Measurements from ENCODE around the gene NTMT1. TPM values are rescaled to one million over a fixed set of nuclear protein-coding genes. Genes with fewer than 3 reads are reported as not detected.

NTMT1 gene
- total and polyA plus RNA-seq, 4 donors, result 14.3 to 54.7 (median 33.2) TPM

GRCh38 chr9:129626625-129627284 is 792 bp downstream of the NTMT1 start:
- peak; percentile 16 for ATAC-seq (ENCODE audit: insufficient read depth, low FRiP score)
- H3K27me3 ChIP-seq (ENCODE audit: control insufficient read depth in 3 of 3, insufficient read depth in 3 of 3, low read length in 2 of 3), result no peaks in the 10 kb centered on the region
- peaks cover 0 to 26% (median 12%) of the 10 kb centered on the region in 5 donors for H3K4me1 ChIP-seq (ENCODE audit: control insufficient read depth in 5 of 5, insufficient read depth in 5 of 5, low read length in 5 of 5)
- no peak for DNase-seq
- peak overlapping the region; percentile 2 to 58 for H3K9ac ChIP-seq (ENCODE audit: insufficient read depth in 1 of 2, low read length in 2 of 2)
- peaks cover 0 to 6% (median 1%) of the 10 kb centered on the region in 4 donors for H3K36me3 ChIP-seq (ENCODE audit: control insufficient read depth in 4 of 4, insufficient read depth in 4 of 4, low read length in 4 of 4)
- H3K9me3 ChIP-seq (ENCODE audit: control insufficient read depth in 4 of 4, insufficient read depth in 3 of 4, low read length in 3 of 4), result no peaks in the 10 kb centered on the region
- WGBS, 2 donors, result 2 to 5% methylated on average over 20 of the region's 20 CpGs
- H3K27ac ChIP-seq (ENCODE audit: low read depth in 1 of 2, low read length in 1 of 2), result peak overlapping the region; percentile 90 to 94
- TF ChIP-seq, protein P1, sequence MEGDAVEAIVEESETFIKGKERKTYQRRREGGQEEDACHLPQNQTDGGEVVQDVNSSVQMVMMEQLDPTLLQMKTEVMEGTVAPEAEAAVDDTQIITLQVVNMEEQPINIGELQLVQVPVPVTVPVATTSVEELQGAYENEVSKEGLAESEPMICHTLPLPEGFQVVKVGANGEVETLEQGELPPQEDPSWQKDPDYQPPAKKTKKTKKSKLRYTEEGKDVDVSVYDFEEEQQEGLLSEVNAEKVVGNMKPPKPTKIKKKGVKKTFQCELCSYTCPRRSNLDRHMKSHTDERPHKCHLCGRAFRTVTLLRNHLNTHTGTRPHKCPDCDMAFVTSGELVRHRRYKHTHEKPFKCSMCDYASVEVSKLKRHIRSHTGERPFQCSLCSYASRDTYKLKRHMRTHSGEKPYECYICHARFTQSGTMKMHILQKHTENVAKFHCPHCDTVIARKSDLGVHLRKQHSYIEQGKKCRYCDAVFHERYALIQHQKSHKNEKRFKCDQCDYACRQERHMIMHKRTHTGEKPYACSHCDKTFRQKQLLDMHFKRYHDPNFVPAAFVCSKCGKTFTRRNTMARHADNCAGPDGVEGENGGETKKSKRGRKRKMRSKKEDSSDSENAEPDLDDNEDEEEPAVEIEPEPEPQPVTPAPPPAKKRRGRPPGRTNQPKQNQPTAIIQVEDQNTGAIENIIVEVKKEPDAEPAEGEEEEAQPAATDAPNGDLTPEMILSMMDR (IDR thresholded peaks at IDR 0.05; ENCODE audit: control extremely low read depth, extremely low read depth), result no peak
- peak overlapping the region; percentile 63 for H3K4me3 ChIP-seq

DNA sequence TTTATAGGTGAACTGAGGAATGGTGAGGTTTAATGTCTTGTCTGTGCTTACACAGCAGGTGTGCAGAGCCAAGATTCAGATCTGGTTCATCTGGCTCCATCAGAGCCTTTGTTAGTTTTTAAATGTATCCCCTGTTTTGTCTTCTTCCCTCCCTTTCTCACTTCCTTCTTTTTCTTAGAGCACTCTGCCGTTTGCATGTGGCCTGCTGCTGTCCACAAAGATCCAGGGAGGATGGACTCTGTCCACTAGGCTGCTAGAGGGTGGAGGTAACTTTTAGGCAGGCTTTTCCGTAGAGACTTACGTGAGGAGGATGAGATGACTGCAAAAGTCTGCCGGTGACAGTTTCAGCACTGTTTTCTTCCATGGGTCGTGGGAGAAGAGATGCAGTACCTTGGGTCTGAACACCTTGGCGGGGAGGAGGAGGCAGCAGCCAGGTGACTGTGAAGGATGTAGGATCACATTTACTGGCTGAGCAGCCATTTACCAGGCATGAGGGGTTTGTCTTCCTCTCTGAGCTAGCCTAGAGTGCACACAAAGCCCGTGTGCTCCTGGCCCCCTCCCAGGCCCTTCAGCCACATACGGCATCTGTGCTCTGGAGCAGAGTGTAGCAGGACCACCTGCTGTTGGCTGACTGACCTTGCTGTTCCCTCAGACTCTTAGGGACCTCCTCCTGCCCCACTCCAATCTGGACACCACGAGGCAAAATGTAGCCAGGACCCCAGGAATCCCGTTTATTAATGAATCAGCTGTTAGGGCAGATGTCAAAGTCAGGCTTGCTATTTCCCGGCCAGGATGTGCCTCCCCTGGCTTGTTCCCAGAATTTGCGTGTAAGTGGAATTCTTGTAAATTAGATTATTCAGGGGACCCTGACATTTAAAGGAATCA is 1.8 kb downstream of the NTMT1 start:
- ATAC-seq (ENCODE audit: insufficient read depth, low FRiP score), result no peak
- 61 to 68% methylated on average over 12 of the region's 12 CpGs for WGBS, 2 donors
- Histone ChIP-seq H3K9me3 (ENCODE audit: control insufficient read depth in 4 of 4, insufficient read depth in 3 of 4, low read length in 3 of 4) (no peaks in the 10 kb centered on the region), H3K27me3 (ENCODE audit: control insufficient read depth in 3 of 3, insufficient read depth in 3 of 3, low read length in 2 of 3) (no peaks in the 10 kb centered on the region), H3K36me3 (ENCODE audit: control insufficient read depth in 4 of 4, insufficient read depth in 4 of 4, low read length in 4 of 4) (peaks cover 0 to 11% (median 1%) of the 10 kb centered on the region in 4 donors), H3K27ac (ENCODE audit: low read depth in 1 of 2, low read length in 1 of 2) (no peak overlapping the region), H3K9ac (ENCODE audit: insufficient read depth in 1 of 2, low read length in 2 of 2) (no peak overlapping the region), H3K4me3 (no peak overlapping the region), H3K4me1 (ENCODE audit: control insufficient read depth in 5 of 5, insufficient read depth in 5 of 5, low read length in 5 of 5) (peaks cover 0 to 26% (median 12%) of the 10 kb centered on the region in 5 donors)
- TF ChIP-seq, protein P1 (IDR thresholded peaks at IDR 0.05; ENCODE audit: control extremely low read depth, extremely low read depth), result no peak
- no peak for DNase-seq

DNA sequence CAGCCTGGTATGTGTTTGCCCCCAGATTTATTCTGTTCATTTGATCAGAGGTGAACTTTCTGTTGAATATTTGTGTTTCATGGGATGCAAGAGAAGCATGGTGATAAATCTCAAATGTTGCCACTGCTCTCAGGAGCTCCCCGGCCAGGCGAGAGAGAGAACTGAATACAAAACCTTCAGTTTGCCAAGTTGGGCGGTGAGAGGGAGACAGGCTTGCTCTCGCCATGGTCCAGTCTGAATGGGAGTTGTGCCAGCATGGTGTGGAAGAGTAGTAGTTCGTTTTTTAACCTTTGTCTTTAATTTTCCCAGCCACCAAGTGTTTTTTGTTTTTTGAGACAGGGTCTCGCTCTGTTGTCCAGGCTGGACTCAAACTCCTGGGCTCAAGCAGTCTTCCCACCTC is 2.7 kb downstream of the NTMT1 start:
- 81 to 86% methylated on average over 6 of the region's 6 CpGs for WGBS, 2 donors
- Histone ChIP-seq H3K9ac (ENCODE audit: insufficient read depth in 1 of 2, low read length in 2 of 2) (no peak overlapping the region), H3K4me3 (no peak overlapping the region)

More for the DNA sequence above, 2.7 kb downstream of the NTMT1 start:
- Histone ChIP-seq H3K4me1 (ENCODE audit: control insufficient read depth in 5 of 5, insufficient read depth in 5 of 5, low read length in 5 of 5) (peaks cover 0 to 26% (median 12%) of the 10 kb centered on the region in 5 donors), H3K27ac (ENCODE audit: low read depth in 1 of 2, low read length in 1 of 2) (no peak overlapping the region), H3K9me3 (ENCODE audit: control insufficient read depth in 4 of 4, insufficient read depth in 3 of 4, low read length in 3 of 4) (no peaks in the 10 kb centered on the region), H3K27me3 (ENCODE audit: control insufficient read depth in 3 of 3, insufficient read depth in 3 of 3, low read length in 2 of 3) (no peaks in the 10 kb centered on the region), H3K36me3 (ENCODE audit: control insufficient read depth in 4 of 4, insufficient read depth in 4 of 4, low read length in 4 of 4) (peaks cover 0 to 17% (median 4%) of the 10 kb centered on the region in 4 donors)
- DNase-seq (no peak), ATAC-seq (ENCODE audit: insufficient read depth, low FRiP score) (no peak)
- TF ChIP-seq, protein P1 (IDR thresholded peaks at IDR 0.05; ENCODE audit: control extremely low read depth, extremely low read depth), result no peak
